C4-2B (cell line): ENCODE results near the gene DPPA3.
"Not testable (repeated sequence)": the region's sequence is repeated elsewhere in the genome, so short reads cannot be mapped to it uniquely, and the experiment has no call there.

Experiments used
- H3K27ac ChIP-seq: fragments of 450-650 bp; 2 replicates; pipeline ENCODE4 v1.5.1; 2017
- ZFX ChIP-seq: fragments of 450-650 bp; IDR thresholded peaks from 2 replicates; pipeline ENCODE4 v1.6.1; 2017
- TF ChIP-seq, protein P1 (sequence below): fragments of 450-650 bp; conservative IDR thresholded peaks from 2 replicates; pipeline ENCODE4 v1.5.1; 2017; ENCODE audit warnings: mild to moderate bottlenecking

DPPA3 gene

DNA sequence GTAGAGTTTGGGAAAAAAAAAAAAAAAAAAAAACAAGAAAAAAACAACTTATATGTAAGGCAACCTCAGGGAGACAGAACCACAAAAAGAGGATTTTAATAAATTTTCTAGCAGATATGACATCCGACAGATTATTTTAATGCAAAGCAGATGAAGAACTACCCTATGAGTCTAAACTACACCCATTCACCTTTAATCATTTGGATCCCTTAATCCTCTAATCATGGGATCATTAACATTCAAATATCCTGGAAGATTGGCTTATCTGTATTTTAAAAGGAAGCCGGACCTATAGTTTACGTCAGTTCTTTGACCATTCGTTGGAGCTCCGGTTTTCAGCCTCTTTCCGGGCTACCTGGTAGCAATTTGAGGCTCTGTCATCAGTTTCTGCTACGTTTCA lies at the start of gene DPPA3:
Gene DPPA3 (plus strand): TSS at position 301 of the 400 bp plus-strand sequence. CDS start 138 bp downstream, outside the sequence.
- no peak for TF ChIP-seq ZFX
- TF ChIP-seq, protein P1, sequence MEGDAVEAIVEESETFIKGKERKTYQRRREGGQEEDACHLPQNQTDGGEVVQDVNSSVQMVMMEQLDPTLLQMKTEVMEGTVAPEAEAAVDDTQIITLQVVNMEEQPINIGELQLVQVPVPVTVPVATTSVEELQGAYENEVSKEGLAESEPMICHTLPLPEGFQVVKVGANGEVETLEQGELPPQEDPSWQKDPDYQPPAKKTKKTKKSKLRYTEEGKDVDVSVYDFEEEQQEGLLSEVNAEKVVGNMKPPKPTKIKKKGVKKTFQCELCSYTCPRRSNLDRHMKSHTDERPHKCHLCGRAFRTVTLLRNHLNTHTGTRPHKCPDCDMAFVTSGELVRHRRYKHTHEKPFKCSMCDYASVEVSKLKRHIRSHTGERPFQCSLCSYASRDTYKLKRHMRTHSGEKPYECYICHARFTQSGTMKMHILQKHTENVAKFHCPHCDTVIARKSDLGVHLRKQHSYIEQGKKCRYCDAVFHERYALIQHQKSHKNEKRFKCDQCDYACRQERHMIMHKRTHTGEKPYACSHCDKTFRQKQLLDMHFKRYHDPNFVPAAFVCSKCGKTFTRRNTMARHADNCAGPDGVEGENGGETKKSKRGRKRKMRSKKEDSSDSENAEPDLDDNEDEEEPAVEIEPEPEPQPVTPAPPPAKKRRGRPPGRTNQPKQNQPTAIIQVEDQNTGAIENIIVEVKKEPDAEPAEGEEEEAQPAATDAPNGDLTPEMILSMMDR: no peak
- H3K27ac ChIP-seq: no peak within 1 kb of the TSS

- H3K27ac ChIP-seq: no peak overlapping the region
- TF ChIP-seq, protein P1: no peak
- TF ChIP-seq ZFX: no peak
These were observed 49.5 kb upstream of the DPPA3 start for GRCh38 chr12:7661741-7662140.

GRCh38 chr12:7666595-7666994 lies 44.6 kb upstream of the DPPA3 start:
- TF ChIP-seq, protein P1: no peak
- H3K27ac ChIP-seq: no peak overlapping the region

DNA sequence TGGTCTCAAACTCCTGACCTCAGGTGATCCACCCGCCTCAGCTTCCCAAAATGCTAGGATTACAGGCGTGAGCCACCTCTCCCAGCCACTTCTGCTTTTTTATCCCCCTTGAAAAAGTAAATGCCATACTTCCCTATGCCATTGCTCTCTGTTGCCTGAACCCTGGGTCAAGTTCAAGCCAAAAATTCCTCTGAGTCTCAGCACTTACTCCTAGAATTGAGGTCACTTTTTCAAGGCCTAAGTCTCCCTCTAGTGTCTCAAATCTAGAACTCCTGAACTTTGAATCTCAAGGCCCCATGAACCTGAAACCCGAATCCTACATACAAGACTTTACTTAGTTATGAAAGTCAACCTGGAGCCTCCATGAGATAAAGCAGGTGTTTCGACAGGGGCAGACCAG lies 44.1 kb upstream of the DPPA3 start:
- H3K27ac ChIP-seq: no peak overlapping the region
- no peak for TF ChIP-seq ZFX
- TF ChIP-seq, protein P1: peak; percentile 53

DNA sequence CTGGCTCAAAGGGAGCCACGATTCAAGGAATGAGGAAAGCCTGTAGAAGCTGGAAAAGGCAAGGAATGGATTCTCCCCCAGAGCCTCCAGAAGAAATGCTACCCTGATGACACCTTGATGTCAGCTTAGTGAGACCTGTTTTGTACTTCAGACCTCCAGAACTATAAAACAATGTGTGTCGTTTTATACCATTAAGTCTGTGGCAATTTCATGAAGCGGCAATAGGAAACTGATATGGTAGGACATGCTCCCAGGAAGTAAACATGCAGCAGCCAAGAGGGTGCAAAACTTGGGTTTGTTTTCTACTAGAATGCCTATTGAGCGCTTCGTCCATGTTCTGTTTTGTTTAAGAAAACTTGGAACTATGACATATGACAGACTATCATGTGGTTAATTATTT lies 43.1 kb upstream of the DPPA3 start:
- TF ChIP-seq, protein P1: no peak
- no peak for TF ChIP-seq ZFX
- no peak overlapping the region for H3K27ac ChIP-seq

DNA sequence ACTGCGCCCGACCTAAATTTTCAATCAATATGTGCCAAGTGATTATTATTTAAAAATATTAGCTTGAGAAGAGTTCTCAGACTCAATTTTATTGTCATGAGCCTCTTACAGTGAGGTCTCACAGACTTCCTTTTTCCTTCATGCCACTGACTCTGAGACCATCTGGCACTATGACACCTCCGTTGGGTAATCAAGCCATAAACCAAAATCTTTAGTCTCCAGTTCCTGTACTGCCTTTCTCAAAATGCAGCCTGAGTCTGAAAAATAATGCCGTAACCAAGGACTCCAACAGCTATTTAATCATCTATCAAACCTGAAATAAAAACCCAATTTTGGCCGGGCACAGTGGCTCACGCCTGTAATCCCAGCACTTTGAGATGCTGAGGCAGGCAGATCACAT lies 35.8 kb upstream of the DPPA3 start:
- not testable (repeated sequence) for H3K27ac ChIP-seq

GRCh38 chr12:7677432-7677888 lies 33.8 kb upstream of the DPPA3 start:
- H3K27ac ChIP-seq: not testable (repeated sequence)
- TF ChIP-seq, protein P1: peak; percentile 69

- no peak overlapping the region for H3K27ac ChIP-seq
- TF ChIP-seq, protein P1: no peak
- TF ChIP-seq ZFX: no peak
These were observed 32.5 kb upstream of the DPPA3 start for GRCh38 chr12:7678744-7679143.
